Stimulated activated CD4-positive, alpha-beta T cell treated with anti-CD3 and anti-CD28 coated beads, TNF-alpha, amount 100 ng/mL, for 1 hour (primary cell): ENCODE results near the gene HHATL.
"Not testable (repeated sequence)": the region's sequence is repeated elsewhere in the genome, so short reads cannot be mapped to it uniquely, and the experiment has no call there.

Experiments used
- DNase-seq, 3 donors: peaks; one replicate each; pipeline ENCODE4 v3.0.0-alpha.2; 2020; ENCODE audit warnings: low read depth in 3 of 3, low spot score in 1 of 3

HHATL gene

DNA sequence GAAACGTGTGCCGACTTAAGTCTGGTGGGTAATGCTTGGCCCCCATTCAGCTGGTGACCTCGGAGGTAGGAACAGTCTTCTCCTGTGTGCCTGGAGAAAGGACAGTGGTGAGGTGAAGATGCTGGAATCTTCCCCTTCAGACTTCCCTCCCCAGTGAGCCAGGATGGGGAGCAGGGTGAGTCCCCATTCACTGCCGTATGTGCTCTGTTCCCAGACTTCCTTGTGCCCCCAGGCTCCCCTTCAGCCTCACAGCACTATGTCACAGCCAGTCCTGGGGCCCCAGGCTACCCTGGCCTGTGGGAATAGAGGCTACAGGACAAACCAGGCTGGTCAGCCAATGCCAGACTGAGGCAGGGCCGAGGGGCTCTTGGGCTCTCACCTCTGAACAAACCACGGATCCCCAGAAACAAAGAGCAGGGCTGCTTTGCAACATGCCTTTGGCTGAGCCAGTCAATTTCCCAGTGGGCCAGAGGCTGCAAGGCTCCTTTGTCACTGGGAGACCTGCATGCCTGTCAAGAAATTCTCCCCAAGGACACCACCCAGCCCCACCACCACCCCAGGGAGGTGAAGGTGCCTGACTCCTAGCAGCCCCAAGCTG lies 31.8 kb upstream of the HHATL start:
- DNase-seq = no peak

DNA sequence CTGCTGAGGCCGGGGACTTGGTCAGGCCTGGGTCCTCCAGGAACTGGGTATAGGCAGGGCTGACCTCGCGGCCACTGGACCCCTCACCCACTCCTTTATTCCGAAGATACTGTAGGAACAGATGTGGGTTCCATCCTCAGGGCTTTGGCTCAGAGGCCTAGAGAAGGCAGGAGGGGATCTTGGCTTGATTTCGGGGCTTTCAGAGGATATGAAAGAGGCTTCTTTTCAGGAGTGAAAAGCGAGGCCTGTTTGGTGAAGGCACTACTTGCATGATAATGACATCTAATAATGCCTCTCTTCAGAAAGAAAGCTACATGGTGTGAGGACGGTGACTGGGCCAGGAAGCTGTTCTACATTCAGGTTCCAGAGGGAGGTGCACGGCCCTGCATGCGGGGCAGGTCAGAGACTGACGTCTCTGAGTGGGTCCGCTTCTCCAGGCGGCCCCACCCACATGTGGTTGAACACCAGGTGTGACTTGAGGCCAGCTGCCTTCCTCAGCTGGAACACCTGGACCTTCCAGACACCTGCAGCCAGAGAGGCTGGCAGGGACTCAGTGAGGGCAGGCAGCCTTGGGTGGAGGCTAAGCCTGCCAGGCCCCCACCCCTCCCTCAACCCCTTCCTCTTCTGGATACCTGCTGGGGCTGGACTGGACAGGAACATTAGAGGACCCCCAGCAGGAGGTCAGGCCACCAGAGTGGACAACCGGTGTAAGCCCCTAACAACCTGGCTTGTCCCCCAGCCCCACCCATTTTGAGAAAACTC lies 31.1 kb upstream of the HHATL start:
- DNase-seq = no peak

DNA sequence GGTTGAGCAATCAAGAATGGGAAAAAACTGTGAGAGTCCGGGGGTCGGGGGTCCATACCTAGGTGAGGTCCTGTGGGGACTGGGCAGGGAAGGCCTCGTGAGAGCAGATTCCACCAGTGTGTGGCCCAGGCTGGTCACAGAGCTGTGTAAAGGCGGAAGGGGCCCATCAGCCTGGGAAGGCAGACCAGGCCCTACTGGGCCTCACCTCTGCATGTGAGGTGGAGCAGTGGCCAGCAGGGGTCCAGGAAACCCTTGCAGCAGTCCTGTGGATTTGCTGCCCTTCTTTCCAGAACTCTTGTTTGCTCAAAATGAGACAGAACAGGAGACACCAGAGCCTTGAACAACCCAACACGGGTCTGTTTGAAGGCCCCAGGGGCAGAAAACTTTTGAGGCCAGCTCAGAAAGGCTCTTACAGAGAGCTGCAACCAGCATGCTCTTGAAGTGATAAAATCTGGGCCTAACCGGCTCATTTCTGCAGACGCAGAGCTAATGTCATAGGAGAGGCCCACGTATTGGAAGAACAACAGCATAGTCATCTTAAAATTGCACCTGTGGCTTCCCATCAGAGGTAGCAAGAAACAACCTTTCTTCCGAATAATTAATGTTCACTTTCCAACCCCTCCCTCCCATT lies 30.3 kb upstream of the HHATL start:
- DNase-seq = no peak

DNA sequence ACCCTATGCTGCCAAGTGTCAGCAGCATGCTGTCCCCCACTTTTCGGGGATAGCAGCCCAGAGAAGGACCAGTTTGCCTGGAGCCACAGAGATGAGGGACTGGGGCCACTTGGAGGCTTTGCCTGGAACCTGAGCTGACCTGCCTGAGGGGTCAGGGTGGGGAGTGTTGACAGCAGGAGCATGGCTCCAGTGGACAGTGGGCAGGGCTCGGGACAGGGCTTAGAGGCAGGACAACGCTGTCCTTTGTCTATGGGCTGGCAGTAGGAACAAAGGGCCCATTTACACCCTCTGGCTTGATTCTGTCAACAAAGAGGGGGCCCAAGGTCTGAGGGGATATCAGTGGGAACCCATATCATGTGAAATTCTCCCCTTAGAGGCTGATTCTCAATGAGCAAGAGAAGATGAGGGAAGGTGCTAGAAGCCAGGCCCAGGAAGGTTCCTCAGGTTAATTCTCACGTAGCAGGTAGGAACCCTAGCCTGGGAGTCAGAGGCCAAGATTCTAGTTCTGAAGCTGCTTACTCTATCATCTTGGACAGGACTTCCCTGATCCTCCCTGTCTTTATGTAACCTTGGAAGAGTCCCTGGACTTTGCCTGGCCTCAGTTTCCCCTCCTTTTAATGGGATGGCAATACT lies 29.7 kb upstream of the HHATL start:
- DNase-seq = no peak

DNA sequence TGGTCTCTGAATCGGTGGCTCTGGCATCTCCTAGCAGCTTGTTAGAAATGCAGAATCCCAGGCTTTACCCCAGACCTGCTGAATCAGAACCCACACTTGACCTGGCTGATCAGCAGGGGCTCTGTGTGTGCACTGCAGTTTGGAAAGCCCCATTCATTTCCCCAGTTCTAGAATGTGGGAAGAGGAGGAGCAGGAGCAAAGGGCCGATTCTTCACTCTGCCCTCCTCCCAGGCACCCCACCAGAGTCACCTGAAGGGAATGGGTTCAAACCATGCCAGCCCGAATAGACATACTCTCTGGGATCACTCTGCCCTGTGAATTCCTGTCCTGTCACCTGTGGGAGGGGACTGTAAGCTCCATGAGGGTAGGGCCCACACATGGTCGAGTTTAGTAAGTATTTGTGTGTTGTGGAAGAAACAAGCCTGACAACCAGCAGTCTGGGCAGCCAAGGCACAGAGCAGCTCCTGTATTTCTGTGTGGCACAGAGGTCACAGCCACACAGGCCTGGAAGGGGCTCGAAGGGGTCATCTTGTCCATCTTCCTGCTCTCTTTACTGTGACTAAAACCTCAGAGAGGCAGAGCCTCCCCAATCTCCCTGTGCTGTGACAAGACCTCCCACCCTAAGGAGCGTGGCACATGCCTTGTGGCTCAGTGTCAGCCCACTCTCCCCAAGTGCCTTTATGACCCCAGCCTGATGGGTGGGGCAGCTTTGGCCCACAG lies 29.0 kb upstream of the HHATL start:
- no peak for DNase-seq

DNA sequence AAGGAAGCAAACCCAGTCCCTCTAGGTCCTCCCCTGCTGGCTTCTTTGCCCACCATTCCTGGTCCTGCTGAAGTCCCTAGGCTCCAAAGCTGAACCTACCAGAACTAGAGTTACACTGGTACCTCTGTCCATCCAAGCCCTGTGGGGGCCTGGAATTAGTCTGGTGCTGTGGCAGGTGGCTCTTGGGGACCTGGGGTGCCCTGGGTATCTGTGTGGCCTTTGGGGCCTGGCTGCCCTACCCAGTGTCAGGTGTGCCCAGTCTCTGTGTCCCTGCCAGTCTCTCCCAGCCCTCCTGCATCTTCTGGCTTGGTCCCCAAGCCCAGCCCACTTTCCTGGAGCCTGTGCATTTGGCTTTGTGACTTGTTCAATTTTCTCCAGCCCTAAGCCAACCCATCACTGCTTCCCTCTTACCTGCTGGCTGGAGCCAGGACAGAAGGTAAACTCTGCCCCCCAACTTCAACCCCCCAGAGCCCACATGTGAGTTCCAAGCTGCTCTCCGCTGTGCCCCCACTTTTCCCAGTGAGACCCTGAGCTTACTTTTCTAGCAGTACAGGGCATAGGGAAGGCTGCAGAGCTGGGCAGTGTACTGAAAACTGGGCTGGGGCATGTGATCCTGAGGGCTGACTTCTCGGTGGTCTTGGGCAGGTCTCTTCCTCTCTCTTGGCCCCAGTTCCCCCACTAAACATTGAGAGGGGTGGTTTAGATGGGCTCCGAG lies 28.3 kb upstream of the HHATL start:
- DNase-seq = no peak

DNA sequence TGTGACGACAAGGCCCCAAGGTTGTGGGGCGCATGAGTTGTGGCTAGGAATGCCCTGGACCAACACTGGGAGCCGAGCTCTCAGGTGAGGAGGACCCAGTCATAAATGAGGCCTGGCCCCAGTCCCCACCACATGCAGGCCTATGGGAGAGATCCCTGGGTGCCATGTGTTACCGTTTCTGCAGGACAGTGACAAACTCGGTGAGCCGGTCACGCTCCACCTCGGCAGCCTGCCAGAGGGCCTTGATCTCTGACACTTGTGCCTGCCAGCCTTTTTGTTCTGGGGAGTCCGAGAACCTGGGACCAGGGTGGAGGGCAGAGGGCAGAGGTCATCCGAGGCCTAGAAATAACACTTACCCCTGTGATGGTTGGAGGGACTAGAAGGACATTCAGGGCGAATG lies 27.7 kb upstream of the HHATL start:
- no peak for DNase-seq

DNA sequence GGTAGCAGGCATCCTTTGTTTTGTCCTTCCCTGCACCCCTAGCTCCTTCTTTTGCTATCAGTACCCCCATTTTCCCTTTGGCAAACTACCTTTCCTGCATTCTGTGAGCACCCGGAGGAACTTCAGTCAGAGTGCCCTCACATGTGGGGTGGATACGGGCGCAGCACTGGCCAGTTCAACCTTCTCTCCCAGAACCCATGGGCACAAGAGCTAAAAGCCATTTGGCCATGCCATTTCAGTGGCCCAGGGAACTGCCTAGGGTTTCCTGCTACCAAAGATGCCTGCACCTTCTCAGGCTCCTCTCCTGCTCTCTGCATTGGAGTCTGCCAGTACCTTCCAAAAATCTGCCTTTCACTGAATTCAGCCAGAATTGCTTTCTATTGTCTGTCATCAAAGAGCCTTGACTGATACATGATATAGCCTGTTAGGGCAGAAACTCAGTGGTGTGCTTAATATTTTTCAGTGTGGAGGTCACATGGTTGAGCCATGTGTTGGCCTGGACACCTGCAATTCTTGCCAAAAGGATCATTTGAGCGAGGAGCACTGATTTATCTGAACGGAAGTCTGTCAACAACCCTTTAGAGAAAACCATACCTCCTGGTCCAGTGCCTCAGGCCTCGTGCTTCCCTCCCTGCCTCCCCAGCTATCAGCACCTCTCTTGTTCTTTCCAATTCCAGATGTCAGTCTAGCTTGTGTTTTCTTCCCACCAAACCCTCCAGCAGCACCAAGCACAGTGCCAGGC lies 27.0 kb upstream of the HHATL start:
- DNase-seq = no peak

DNA sequence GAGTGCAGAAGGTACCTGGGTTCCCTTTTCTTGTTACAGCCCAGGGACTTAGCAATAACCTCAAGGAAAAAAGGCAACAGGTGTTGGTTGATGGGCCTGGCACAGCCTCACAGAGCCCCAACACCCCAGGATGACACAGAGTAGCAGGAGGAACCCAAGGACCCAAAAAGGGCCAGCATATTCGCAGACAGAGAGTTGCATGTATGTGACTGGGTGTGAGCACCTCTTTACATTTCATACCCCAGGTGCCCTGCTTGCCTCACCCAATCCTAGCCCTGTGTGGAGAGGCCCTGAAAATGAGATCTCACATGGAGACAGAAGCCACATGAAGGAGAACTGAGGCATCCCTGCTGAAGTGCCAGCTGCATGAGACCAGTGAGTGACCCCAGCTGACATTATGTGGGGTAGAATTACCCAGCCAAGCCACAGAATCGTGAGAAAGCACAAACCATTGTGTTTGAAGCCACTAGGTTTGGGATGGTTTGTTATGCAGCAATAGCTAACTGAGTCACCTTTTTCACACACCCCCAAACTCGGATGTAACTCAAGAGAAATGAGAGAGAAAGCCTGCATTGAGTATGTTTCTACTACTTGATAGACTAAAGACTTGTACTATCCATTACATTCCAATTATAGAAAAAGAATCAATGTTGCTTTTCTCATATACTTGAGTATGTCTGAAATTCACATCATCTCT lies 26.2 kb upstream of the HHATL start:
- no peak for DNase-seq

DNA sequence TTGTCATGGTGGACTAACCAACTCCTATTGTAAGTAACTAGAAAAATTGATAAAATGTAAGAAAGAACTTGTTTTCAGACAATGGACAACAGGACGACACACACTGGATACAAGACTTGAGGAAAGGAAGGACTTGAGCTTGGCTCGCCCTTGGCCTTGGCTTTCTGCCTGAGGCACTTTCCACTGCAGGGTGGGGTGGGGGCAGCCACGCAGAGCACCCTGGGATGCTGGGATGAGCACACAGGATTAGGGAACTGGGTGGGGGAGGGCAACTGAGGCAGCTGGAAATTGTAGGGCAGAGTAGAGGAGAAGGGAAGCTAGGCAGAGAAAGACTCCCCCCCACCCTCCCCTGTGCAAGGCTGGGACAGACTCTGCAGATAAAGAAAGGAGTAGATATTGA lies 25.5 kb upstream of the HHATL start:
- DNase-seq = no peak

DNA sequence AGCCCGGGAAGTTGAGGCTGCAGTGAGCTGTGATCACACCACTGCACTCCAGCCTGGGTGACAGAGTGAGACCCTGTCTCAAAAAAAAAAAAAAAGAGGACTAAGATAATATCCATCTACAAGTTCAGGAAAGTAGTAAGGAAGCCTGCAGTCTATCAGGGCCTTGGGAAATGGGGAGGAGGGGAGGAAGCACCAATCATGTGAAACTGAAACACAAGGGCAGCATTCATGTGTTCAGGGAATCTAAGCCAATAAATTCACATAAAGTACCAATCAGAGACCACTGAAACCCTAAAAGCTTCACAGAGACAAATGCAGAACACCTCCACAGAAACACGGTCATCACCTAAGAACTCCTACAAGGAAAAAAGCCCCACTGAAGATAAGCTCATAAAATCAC lies 22.9 kb upstream of the HHATL start:
- DNase-seq = no peak

DNA sequence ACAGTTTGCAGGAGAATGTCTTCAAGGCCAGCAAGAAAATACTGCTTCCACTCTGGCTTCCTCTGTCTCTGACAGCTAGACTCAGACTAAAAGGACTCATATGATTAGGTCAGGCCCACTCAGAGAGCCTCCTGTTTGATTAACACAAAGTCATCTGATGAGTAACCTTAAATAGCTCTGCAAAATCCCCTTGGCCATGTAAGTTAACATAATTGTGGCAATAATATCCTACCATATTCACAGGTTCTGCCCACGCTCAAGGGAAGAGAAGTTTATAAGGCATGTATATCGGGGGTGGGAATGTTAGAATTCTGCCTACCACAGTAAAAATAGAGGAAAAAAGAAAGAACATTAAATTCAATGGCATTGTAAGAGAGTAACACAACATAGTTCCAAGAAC lies 20.6 kb upstream of the HHATL start:
- DNase-seq = no peak

DNA sequence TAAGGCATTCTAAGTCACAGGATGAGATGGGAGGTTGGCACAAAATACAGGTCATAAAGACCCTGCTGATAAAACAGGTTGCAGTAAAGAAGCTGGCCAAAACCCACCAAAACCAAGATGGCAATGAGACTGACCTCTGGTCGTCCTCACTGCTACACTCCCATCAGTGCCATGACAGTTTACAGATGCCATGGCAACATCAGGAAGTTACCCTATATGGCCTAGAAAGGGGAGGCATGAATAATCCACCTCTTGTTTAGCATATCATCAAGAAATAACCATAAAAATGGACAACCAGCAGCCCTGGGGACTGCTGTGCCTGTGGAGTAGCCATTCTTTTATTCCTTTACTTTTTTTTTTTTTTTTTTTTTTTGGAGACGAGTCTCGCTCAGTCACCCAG lies 19.8 kb upstream of the HHATL start:
- DNase-seq = not testable (repeated sequence)

DNA sequence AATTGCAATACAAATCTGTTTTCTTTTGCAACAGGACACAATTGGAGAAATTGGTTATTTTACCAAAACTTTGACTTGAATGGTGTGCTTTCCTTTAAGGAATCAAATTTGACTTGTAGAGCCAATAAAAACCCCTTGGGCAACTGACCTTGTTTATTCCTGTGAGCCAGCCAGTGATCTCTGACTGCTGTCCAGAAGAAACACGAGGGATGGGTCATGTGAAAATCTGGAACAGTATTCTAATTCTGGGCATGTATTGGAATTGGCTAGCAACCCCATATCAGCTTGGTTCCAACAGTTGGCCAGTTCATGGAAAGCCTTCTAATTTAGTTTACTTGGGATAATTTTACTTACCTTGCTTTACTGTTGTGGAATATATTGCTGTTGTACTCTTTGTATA lies 19.1 kb upstream of the HHATL start:
- DNase-seq = no peak

DNA sequence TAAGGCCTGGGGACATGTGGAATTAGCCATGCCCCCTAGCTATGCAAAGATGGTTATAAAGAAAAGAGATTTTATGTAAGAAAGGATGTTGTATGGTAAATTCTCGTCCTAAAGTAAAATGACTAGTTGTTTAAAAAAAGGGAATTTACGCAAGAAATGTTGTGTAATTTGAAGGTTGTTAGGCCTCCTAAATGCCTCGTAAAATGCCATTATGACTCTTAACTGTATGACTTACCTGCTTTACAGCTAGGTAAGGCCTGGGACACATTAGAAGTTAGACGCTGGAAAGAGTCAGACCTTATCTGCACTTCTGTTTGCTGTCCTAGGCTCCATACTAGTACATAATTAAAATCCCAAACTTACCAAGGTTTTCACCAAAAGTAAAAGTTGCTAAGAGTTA lies 17.5 kb upstream of the HHATL start:
- DNase-seq = no peak

DNA sequence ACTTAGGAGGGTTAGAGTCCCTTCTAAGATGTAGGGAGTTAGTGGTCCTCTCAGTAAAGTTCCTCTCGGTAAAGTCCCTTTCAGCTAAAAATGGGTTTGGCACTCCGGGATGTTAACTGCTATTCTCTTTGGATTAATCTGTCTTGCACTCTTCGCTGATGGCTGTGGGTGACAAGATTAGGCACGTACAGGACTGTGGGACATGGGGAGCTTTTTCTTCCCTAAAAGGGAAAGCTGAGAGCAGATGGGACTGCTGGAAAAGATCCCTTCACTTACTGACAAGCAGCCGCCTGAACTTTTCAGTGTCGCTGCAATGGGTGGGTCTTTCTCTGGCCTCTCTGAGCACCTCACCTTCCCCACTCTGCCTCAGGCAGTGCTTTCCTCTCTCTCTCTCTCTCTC lies 16.4 kb upstream of the HHATL start:
- DNase-seq = no peak

DNA sequence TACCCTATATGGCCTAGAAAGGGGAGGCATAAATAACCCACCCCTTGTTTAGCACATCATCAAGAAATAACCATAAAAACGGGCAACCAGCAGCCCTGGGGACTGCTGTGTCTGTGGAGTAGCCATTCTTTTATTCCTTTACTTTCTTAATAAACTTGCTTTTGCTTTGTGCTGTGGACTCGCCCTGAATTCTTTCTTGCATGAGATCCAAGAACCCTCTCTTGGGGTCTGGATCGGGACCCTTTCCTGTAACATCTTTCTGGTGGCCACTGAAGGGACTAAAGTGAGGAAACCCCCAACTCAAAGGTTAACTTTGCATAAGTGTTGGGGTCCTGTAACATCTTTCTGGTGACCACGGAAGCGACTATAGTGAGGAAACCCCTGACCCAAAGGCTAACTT lies 15.7 kb upstream of the HHATL start:
- no peak for DNase-seq

DNA sequence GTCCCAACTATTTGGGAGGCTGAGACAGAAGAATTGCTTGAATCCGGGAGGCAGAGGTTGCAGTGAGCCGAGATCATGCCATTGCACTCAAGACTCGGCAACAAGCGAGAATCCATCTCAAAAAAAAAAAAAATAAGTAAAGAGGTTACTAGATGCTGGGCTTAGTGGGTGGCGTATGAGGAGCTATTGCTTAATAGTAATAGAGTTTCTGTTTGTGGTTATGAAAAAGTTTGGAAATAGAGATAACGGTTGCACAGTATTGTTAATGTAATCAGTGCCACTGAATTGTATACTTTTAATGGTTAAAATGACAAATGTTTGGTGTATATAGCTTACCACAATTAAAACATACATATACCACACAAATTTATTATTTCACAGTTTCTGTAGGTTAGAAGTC lies 14.7 kb upstream of the HHATL start:
- DNase-seq = no peak

DNA sequence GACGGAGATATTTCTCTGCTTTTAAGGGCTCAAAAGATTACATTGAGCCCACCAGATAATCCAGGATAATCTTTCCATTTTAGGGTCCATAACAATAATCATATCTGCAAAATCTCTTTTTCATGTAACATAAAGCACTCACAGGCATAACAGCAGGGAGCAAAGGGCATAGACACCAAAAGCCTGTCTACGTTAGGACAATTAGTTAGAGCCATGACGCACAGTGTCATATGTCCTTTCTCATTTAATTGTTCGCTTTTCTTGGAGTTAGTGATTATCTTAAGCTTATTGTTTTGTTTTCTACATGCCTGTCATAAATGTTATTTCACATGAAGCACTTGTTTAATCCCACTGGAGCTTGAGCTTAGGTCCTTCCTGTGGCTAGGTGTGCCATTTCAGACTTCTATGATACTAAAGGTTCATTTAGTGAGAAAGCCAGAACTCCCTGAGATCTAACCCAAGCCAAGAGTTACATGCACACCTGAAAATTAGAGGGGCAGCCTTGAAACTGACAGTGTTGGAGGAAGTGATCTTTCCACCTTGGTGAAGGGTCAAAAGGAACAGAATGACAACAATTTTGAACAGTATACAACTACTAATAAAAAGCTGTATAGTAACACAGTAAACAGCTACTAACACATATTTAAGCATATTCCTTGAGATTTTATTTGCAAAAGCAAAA lies 11.7 kb upstream of the HHATL start:
- DNase-seq = no peak
